H1 (cell line): ENCODE measurements around the gene TEX35. TPM values are rescaled to one million over a fixed set of nuclear protein-coding genes. Genes with fewer than 3 reads are reported as not detected.

Experiments
- CTCF ChIA-PET: fragments of 300-600 bp; sonication (Branson Sonifier 250); formaldehyde crosslinking; loops from one replicate; lab custom pipeline; 2021; ENCODE audit not compliant: partially characterized antibody; lab: Charles Lee
- POLR2A ChIA-PET: fragments of 300-600 bp; sonication (Branson Sonifier 250); formaldehyde crosslinking; loops from one replicate; lab custom pipeline; 2021; ENCODE audit warnings: inconsistent platforms; ENCODE audit not compliant: partially characterized antibody; lab: Charles Lee
- DNase-seq, 2 experiments: peaks; one replicate each; pipeline versions ENCODE4 v3.0.0 to v3.0.0-alpha.2; 2010 to 2022; ENCODE audit warnings: low spot score in 2 of 2, low read depth in 1 of 2, mixed read lengths in 1 of 2
- FAIRE-seq: peaks from 2 replicates; lab custom pipeline; 2011; peaks lifted over from hg19 to GRCh38; lab: Jason Lieb, UNC
- H2AFZ ChIP-seq: 2 replicates; pipeline ENCODE4 v1.8.1; 2012; ENCODE audit warnings: low read length, inconsistent platforms
- H2AK5ac ChIP-seq: 2 replicates; pipeline ENCODE4 v1.6.1; 2013; ENCODE audit warnings: low read depth, low read length
- H2BK120ac ChIP-seq: replicated peaks from 2 replicates; pipeline ENCODE3; 2013; ENCODE audit warnings: low read depth, low read length, inconsistent platforms
- H2BK12ac ChIP-seq: 2 replicates; pipeline ENCODE4 v1.6.1; 2013; ENCODE audit warnings: low read depth, low read length
- H2BK15ac ChIP-seq: 2 replicates; pipeline ENCODE4 v1.6.1; 2013; ENCODE audit warnings: low read length
- H2BK20ac ChIP-seq: 2 replicates; pipeline ENCODE4 v1.6.1; 2013; ENCODE audit warnings: low read length
- H2BK5ac ChIP-seq: 2 replicates; pipeline ENCODE4 v1.6.1; 2013; ENCODE audit warnings: low read depth, low read length
- H3K14ac ChIP-seq: 2 replicates; pipeline ENCODE4 v1.6.1; 2013; ENCODE audit warnings: inconsistent platforms; ENCODE audit not compliant: insufficient read length
- H3K18ac ChIP-seq: 2 replicates; pipeline ENCODE4 v1.6.1; 2013; ENCODE audit warnings: low read length; ENCODE audit errors: extremely low read depth
- H3K23ac ChIP-seq: 2 replicates; pipeline ENCODE4 v1.6.1; 2013; ENCODE audit warnings: inconsistent platforms; ENCODE audit not compliant: insufficient read length
- H3K23me2 ChIP-seq: 2 replicates; pipeline ENCODE4 v1.6.1; 2013; ENCODE audit warnings: low read depth, low read length
- H3K27ac ChIP-seq: 2 replicates; pipeline ENCODE4 v1.6.1; 2011; ENCODE audit warnings: low read depth, low read length, inconsistent platforms
- H3K27me3 ChIP-seq, 4 experiments: replicated peaks in 1 of 4; 1 replicate in 1 of 4; 2 replicates in 3 of 4; pipeline versions ENCODE4 v1.6.1 to v1.8.1; 2011 to 2013; ENCODE audit warnings: low read length in 3 of 4, mild to moderate bottlenecking in 3 of 4, inconsistent platforms in 2 of 4, mixed read lengths in 2 of 4, moderate library complexity in 1 of 4; ENCODE audit not compliant: control insufficient read depth in 3 of 4, insufficient read depth in 3 of 4; ENCODE audit errors: extremely low read depth in 1 of 4
- H3K36me3 ChIP-seq, 4 experiments: 2 replicates each; pipeline versions ENCODE4 v1.6.1 to v1.8.1; 2011 to 2013; ENCODE audit warnings: mild to moderate bottlenecking in 4 of 4, low read length in 3 of 4, moderate library complexity in 2 of 4, control low read depth in 1 of 4, inconsistent platforms in 1 of 4; ENCODE audit not compliant: insufficient read depth in 4 of 4, control insufficient read depth in 2 of 4
- H3K4ac ChIP-seq: replicated peaks from 2 replicates; pipeline ENCODE3; 2013; ENCODE audit warnings: low read length, low read depth, mixed read lengths, inconsistent platforms; ENCODE audit not compliant: insufficient read length
- H3K4me1 ChIP-seq, 4 experiments: replicated peaks in 1 of 4; 1 replicate in 1 of 4; 2 replicates in 3 of 4; pipeline versions ENCODE4 v1.6.1 to v1.8.1; 2011 to 2013; ENCODE audit warnings: low read length in 3 of 4, inconsistent platforms in 2 of 4, mixed read lengths in 1 of 4; ENCODE audit not compliant: insufficient read depth in 4 of 4, control insufficient read depth in 3 of 4
- H3K4me2 ChIP-seq, 2 experiments: 2 replicates each; pipeline versions ENCODE4 v1.6.1 to v1.8.1; 2011 to 2013; ENCODE audit warnings: low read depth in 2 of 2, low read length in 2 of 2, control low read depth in 1 of 2, inconsistent platforms in 1 of 2, mild to moderate bottlenecking in 1 of 2; ENCODE audit not compliant: insufficient read depth in 1 of 2
- H3K4me3 ChIP-seq, 4 experiments: fragments of 200-600, 300-600 bp in 1 of 4; sonication (generic), shearing (Covaris generic), sonication (Bioruptor Twin) in 1 of 4; 2 replicates each; pipeline versions ENCODE4 v1.5.1 to v1.8.1; 2011 to 2016; ENCODE audit warnings: low read length in 4 of 4, low read depth in 3 of 4, control low read depth in 2 of 4, inconsistent platforms in 2 of 4, mild to moderate bottlenecking in 2 of 4, mixed read lengths in 1 of 4, moderate library complexity in 1 of 4; ENCODE audit not compliant: insufficient read depth in 2 of 4; ENCODE audit errors: extremely low read depth in 1 of 4
- H3K56ac ChIP-seq: replicated peaks from 2 replicates; pipeline ENCODE3; 2013; ENCODE audit warnings: low read depth, mild to moderate bottlenecking, mixed read lengths, low read length, inconsistent platforms; ENCODE audit not compliant: insufficient read length
- H3K79me1 ChIP-seq: 2 replicates; pipeline ENCODE4 v1.6.1; 2013; ENCODE audit warnings: low read depth, low read length, control low read depth
- H3K79me2 ChIP-seq, 2 experiments: 2 replicates each; pipeline versions ENCODE4 v1.6.1 to v1.8.1; 2012 to 2013; ENCODE audit warnings: low read length in 2 of 2, mild to moderate bottlenecking in 2 of 2, inconsistent platforms in 1 of 2; ENCODE audit not compliant: insufficient read depth in 2 of 2, control insufficient read depth in 1 of 2
- H3K9ac ChIP-seq, 4 experiments: replicated peaks in 1 of 4; 1 replicate in 1 of 4; 2 replicates in 3 of 4; pipeline versions ENCODE4 v1.6.1 to v1.8.1; 2011 to 2013; ENCODE audit warnings: low read depth in 3 of 4, low read length in 3 of 4, control low read depth in 2 of 4, mild to moderate bottlenecking in 2 of 4, moderate library complexity in 2 of 4, inconsistent platforms in 1 of 4; ENCODE audit errors: extremely low read depth in 1 of 4
- H3K9me3 ChIP-seq, 2 experiments: 2 replicates each; pipeline versions ENCODE4 v1.6.1 to v1.8.1; 2012 to 2013; ENCODE audit warnings: mild to moderate bottlenecking in 2 of 2, moderate library complexity in 2 of 2, control low read depth in 1 of 2, inconsistent platforms in 1 of 2, low read depth in 1 of 2, low read length in 1 of 2, mixed read lengths in 1 of 2; ENCODE audit not compliant: insufficient read depth in 2 of 2
- H4K20me1 ChIP-seq, 2 experiments: replicated peaks in 1 of 2; 2 replicates each; pipeline versions ENCODE3 to v1.8.1; 2011 to 2013; ENCODE audit warnings: inconsistent platforms in 2 of 2, low read length in 2 of 2, mild to moderate bottlenecking in 1 of 2; ENCODE audit not compliant: insufficient read depth in 2 of 2, control insufficient read depth in 1 of 2
- H4K5ac ChIP-seq: 2 replicates; pipeline ENCODE4 v1.6.1; 2013; ENCODE audit warnings: low read length, low read depth, mixed read lengths, inconsistent platforms; ENCODE audit not compliant: insufficient read length
- H4K8ac ChIP-seq: 2 replicates; pipeline ENCODE4 v1.8.0; 2013; ENCODE audit warnings: mild to moderate bottlenecking, moderate library complexity, low read length, inconsistent platforms; ENCODE audit not compliant: insufficient read depth; ENCODE audit errors: extremely low read depth
- H4K91ac ChIP-seq: replicated peaks from 2 replicates; pipeline ENCODE3; 2013; ENCODE audit warnings: low read length, mixed read lengths, inconsistent platforms; ENCODE audit not compliant: insufficient read length
- BACH1 ChIP-seq: IDR thresholded peaks from 2 replicates; pipeline ENCODE4 v1.6.1; 2012; ENCODE audit warnings: low read length, improper control_type of control experiment
- PHF8 ChIP-seq: fragments of 200-600 bp; sonication (generic); conservative IDR thresholded peaks from 2 replicates; pipeline ENCODE4 v1.7.1; 2012; ENCODE audit warnings: low read depth, mild to moderate bottlenecking, inconsistent platforms, low read length, moderate library complexity
- WGBS, 2 experiments: shearing (Covaris generic) in 1 of 2; methylation state at CpG; one replicate each; pipeline versions ENCODE4 v1.1.6 to v1.1.7; 2013 to 2015; ENCODE audit warnings: low lambda C conversion rate in 2 of 2, mixed read lengths in 2 of 2, inconsistent platforms in 1 of 2, low coverage in 1 of 2, missing lambda C conversion rate in 1 of 2; ENCODE audit not compliant: insufficient replicate concordance in 2 of 2, insufficient coverage in 1 of 2, insufficient read length in 1 of 2; ENCODE audit errors: extremely low coverage in 1 of 2, missing lambda C conversion rate in 1 of 2; 5-methylcytosine and 5-hydroxymethylcytosine counted together
- polyA plus RNA-seq, 7 experiments: library from polyadenylated mRNA; depleted of rRNA in 3 of 7; stranded (reverse) in 5 of 7; unstranded in 2 of 7; fragments of >200 nt in 5 of 7; fragments of 200-250 nt in 2 of 7; gene quantifications; 1 replicate in 5 of 7; 2 replicates in 1 of 7; 4 replicates in 1 of 7; pipeline versions ENCODE4 v1.2.1 to v1.2.3, GENCODE V29; 2011 to 2013; ENCODE audit warnings: missing spikeins in 2 of 7, mixed read lengths in 2 of 7
- total RNA-seq: library from RNA; stranded (reverse); fragmentation: NEBNext Ultra II Directional; extraction: Animal tissue kit (Norgen Biotek cat#: 25700); gene quantifications from 2 replicates; pipeline ENCODE4 v1.2.1, GENCODE V29; 2021

The TEX35 gene
- total and polyA plus RNA-seq, 2 of the 8 experiments (the other 6 are each of a cell fraction or from before 2014, with no cell fraction given), result 0.03 TPM; not detected in 1

GRCh38 chr1:178492341-178492740 lies 20.6 kb upstream of the TEX35 start:
- Histone ChIP-seq H3K23ac (no peak overlapping the region), H3K79me1 (no peaks in the 10 kb centered on the region), H3K9ac (no peak overlapping the region), H4K8ac (no peak overlapping the region), H3K27me3 (no peaks in the 10 kb centered on the region), H2BK12ac (no peak overlapping the region), H2BK20ac (no peak overlapping the region), H3K27ac (no peak overlapping the region), H3K4me1 (no peaks in the 10 kb centered on the region; a peak in 1 of 7 replicates)
- POLR2A ChIA-PET, result no interaction called here
- no peak for TF ChIP-seq BACH1
- TF ChIP-seq PHF8, result no peak
- TF ChIP-seq, all 59 proteins: peak for 0
- Histone ChIP-seq H3K23me2 (no peaks in the 10 kb centered on the region), H2BK15ac (no peak overlapping the region), H3K9me3 (no peaks in the 10 kb centered on the region), H3K18ac (no peak overlapping the region), H3K4ac (no peak overlapping the region), H3K14ac (no peak overlapping the region), H2BK5ac (no peak overlapping the region), H2AFZ (no peak overlapping the region), H2BK120ac (no peak overlapping the region), H3K36me3 (no peaks in the 10 kb centered on the region), H3K56ac (no peak overlapping the region), H3K4me2 (no peak overlapping the region), H4K91ac (no peak overlapping the region), H4K20me1 (no peaks in the 10 kb centered on the region), H3K4me3 (no peak overlapping the region), H4K5ac (no peak overlapping the region), H3K79me2 (no peaks in the 10 kb centered on the region), H2AK5ac (no peak overlapping the region)
- 87% methylated on average over 11 of the region's 11 CpGs; no CpG with 5 or more reads in 1 of the 2 experiments for WGBS, 2 experiments
- CTCF ChIA-PET, result interaction anchor here (0.7 to 10.0 kb wide), 8 partner anchors 8 to 181 kb away, joined by 3 to 100 read pairs (median 3); no protein-coding TSS in a partner anchor
- FAIRE-seq (no peak), DNase-seq (no peak)
